ENCODE data around the gene CRTAC1. TPM values are rescaled to one million over a fixed set of nuclear protein-coding genes. Genes with fewer than 3 reads are reported as not detected.

CRTAC1 gene
- total RNA-seq, 1 donor from 2014 or later: 123 TPM

GRCh38 chr10:98038288-98038687 is 7.9 kb upstream of the CRTAC1 start:
- Histone ChIP-seq H3K27ac (no peak overlapping the region), H3K4me1 (no peaks in the 10 kb centered on the region), H3K9me3 (no peaks in the 10 kb centered on the region), H3K36me3 (no peaks in the 10 kb centered on the region), H3K4me3 (no peak overlapping the region), H3K27me3 (ENCODE audit: low read depth) (peaks cover 51% of the 10 kb centered on the region)
- ATAC-seq (peak; percentile 47 to 63), DNase-seq (peak; percentile 60)
- TF ChIP-seq, protein P1, sequence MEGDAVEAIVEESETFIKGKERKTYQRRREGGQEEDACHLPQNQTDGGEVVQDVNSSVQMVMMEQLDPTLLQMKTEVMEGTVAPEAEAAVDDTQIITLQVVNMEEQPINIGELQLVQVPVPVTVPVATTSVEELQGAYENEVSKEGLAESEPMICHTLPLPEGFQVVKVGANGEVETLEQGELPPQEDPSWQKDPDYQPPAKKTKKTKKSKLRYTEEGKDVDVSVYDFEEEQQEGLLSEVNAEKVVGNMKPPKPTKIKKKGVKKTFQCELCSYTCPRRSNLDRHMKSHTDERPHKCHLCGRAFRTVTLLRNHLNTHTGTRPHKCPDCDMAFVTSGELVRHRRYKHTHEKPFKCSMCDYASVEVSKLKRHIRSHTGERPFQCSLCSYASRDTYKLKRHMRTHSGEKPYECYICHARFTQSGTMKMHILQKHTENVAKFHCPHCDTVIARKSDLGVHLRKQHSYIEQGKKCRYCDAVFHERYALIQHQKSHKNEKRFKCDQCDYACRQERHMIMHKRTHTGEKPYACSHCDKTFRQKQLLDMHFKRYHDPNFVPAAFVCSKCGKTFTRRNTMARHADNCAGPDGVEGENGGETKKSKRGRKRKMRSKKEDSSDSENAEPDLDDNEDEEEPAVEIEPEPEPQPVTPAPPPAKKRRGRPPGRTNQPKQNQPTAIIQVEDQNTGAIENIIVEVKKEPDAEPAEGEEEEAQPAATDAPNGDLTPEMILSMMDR (IDR thresholded peaks at IDR 0.05): no peak
- intact Hi-C loops (cut with DNase I): no loop called here

DNA sequence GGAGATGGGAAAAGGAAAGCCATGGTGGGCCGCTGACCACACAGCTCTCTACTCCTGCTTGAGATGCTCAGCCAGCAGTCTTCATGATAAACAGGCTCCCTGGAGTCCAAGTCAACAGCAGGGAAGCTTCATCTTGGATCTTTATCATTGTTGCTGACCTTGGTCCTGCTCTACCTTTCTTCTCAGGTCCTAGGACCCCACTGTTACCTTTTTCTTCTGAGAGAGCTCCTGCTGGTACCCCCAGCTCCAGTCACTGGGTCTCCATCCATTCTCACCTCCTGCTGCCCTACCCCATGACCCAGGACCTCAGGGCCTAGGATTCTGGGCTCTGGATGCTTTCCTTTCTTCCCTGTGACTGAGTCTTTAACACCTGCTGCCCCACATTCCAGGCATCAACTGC is 5.2 kb upstream of the CRTAC1 start:
- Histone ChIP-seq H3K27me3 (ENCODE audit: low read depth) (peaks cover 66% of the 10 kb centered on the region), H3K27ac (no peak overlapping the region), H3K4me1 (peaks cover 5% of the 10 kb centered on the region), H3K36me3 (no peaks in the 10 kb centered on the region), H3K9me3 (no peaks in the 10 kb centered on the region), H3K4me3 (no peak overlapping the region)
- no peak for DNase-seq
- TF ChIP-seq, protein P1 (IDR thresholded peaks at IDR 0.05): no peak
- ATAC-seq: no peak
- intact Hi-C loops (cut with DNase I): no loop called here

DNA sequence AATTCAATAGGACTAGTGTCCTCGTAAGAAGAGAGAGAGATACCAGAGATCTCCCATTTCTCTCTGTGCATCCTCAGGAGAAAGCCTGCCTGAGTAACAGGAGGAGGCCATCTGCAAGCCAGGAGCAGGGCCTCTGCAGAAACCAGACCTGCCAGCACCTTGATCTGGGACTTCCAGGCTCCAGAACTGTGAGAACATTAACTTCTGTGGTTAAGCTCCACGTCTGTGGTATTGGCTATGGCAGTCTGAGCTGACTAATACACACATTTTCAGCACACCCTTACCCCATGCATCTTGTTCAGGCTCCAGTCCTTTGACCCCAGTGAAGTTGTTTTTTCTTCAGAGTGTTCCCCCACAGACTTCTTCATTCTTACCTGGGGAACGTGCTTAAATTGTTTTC is 3.1 kb upstream of the CRTAC1 start:
- H3K27me3 ChIP-seq (ENCODE audit: low read depth): peaks cover 67% of the 10 kb centered on the region
- no peak for ATAC-seq

GRCh38 chr10:98031440-98031839 is 1.0 kb upstream of the CRTAC1 start:
- ATAC-seq: no peak
- TF ChIP-seq, protein P1 (IDR thresholded peaks at IDR 0.05): no peak
- Histone ChIP-seq H3K27me3 (ENCODE audit: low read depth) (peaks cover 62% of the 10 kb centered on the region), H3K27ac (no peak overlapping the region), H3K4me3 (no peak overlapping the region), H3K9me3 (no peaks in the 10 kb centered on the region), H3K4me1 (peaks cover 15% of the 10 kb centered on the region), H3K36me3 (no peaks in the 10 kb centered on the region)
- no peak for DNase-seq
- intact Hi-C loops (cut with DNase I): no loop called here

More for the DNA sequence above, 3.1 kb upstream of the CRTAC1 start:
- no peaks in the 10 kb centered on the region for H3K9me3 ChIP-seq
- no peaks in the 10 kb centered on the region for H3K36me3 ChIP-seq
- no peak overlapping the region for H3K4me3 ChIP-seq
- intact Hi-C loops (cut with DNase I): no loop called here
- no peak overlapping the region for H3K27ac ChIP-seq
- TF ChIP-seq, protein P1 (IDR thresholded peaks at IDR 0.05): no peak
- DNase-seq: no peak
- H3K4me1 ChIP-seq: peaks cover 15% of the 10 kb centered on the region

- TF ChIP-seq, protein P1 (IDR thresholded peaks at IDR 0.05): no peak
- no peak for DNase-seq
- Histone ChIP-seq H3K4me1 (peaks cover 15% of the 10 kb centered on the region), H3K4me3 (peak overlapping the region; percentile 53), H3K36me3 (no peaks in the 10 kb centered on the region), H3K27ac (no peak overlapping the region), H3K27me3 (ENCODE audit: low read depth) (peaks cover 67% of the 10 kb centered on the region), H3K9me3 (no peaks in the 10 kb centered on the region)
- no peak for ATAC-seq
- intact Hi-C loops (cut with DNase I): no loop called here
Measured at GRCh38 chr10:98030991-98031431, 590 bp upstream of the CRTAC1 start.

Data from lower lobe of right lung (tissue), 2 donors.